Neutrophil (primary cell): ENCODE results near the gene IFI35.

Experiments used
- H3K27ac ChIP-seq: fragments of 200-600 bp; sonication (generic); 2 replicates; pipeline ENCODE4 v1.5.1; 2016; ENCODE audit warnings: mild to moderate bottlenecking, moderate library complexity
- H3K27me3 ChIP-seq: fragments of 200-600 bp; sonication (generic); 2 replicates; pipeline ENCODE4 v1.6.0; 2016; ENCODE audit warnings: mild to moderate bottlenecking
- H3K36me3 ChIP-seq: fragments of 200-600 bp; sonication (generic); 2 replicates; pipeline ENCODE4 v1.5.1; 2017
- H3K4me1 ChIP-seq, 2 experiments: fragments of 200-600 bp in 1 of 2; sonication (generic) in 1 of 2; 1 replicate in 1 of 2; 2 replicates in 1 of 2; pipeline versions ENCODE4 v1.5.1 to v1.6.1; 2013 to 2016; ENCODE audit warnings: low read depth in 1 of 2, low read length in 1 of 2, mild to moderate bottlenecking in 1 of 2, moderate library complexity in 1 of 2; ENCODE audit not compliant: control insufficient read depth in 1 of 2, insufficient read depth in 1 of 2
- H3K4me3 ChIP-seq, 2 experiments: fragments of 200-600 bp in 1 of 2; sonication (generic) in 1 of 2; 1 replicate in 1 of 2; 2 replicates in 1 of 2; pipeline ENCODE4 v1.5.1; 2013 to 2016; ENCODE audit warnings: low read depth in 1 of 2, low read length in 1 of 2, mild to moderate bottlenecking in 1 of 2, moderate library complexity in 1 of 2
- H3K9me3 ChIP-seq: fragments of 200-600 bp; sonication (generic); 2 replicates; pipeline ENCODE4 v1.5.1; 2016
- TF ChIP-seq, protein P1 (sequence below): fragments of 200-600 bp; sonication (generic); IDR thresholded peaks from 2 replicates; pipeline ENCODE4 v1.5.1; 2016; ENCODE audit warnings: antibody characterized with exemption

IFI35 gene

DNA sequence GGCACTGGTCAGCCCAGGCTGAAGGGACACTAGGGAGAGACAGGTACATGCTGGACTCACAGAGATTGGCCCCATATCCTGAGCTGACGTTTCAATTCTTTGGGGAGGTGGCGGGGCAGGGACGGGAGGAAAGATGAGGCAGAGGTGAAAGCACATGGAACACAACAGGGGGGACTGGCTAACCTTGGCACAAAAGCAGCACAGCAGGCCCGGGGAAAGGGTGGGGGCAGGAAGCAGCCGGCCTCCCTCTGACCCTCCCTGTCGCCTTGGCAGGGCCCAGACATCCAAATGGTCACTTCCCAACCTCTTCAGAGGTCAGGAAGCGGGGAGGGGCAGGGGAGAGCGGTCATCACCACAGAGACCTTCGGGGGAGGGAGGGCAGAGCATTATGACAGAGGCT is 9.0 kb downstream of the IFI35 start:
- no peaks in the 10 kb centered on the region for H3K9me3 ChIP-seq
- H3K27ac ChIP-seq, result peak overlapping the region; percentile 55
- no peak overlapping the region for H3K4me3 ChIP-seq
- H3K36me3 ChIP-seq, result peaks cover 53% of the 10 kb centered on the region
- H3K4me1 ChIP-seq, result peaks cover 47 to 50% of the 10 kb centered on the region in 2 experiments
- H3K27me3 ChIP-seq, result no peaks in the 10 kb centered on the region
- TF ChIP-seq, protein P1, sequence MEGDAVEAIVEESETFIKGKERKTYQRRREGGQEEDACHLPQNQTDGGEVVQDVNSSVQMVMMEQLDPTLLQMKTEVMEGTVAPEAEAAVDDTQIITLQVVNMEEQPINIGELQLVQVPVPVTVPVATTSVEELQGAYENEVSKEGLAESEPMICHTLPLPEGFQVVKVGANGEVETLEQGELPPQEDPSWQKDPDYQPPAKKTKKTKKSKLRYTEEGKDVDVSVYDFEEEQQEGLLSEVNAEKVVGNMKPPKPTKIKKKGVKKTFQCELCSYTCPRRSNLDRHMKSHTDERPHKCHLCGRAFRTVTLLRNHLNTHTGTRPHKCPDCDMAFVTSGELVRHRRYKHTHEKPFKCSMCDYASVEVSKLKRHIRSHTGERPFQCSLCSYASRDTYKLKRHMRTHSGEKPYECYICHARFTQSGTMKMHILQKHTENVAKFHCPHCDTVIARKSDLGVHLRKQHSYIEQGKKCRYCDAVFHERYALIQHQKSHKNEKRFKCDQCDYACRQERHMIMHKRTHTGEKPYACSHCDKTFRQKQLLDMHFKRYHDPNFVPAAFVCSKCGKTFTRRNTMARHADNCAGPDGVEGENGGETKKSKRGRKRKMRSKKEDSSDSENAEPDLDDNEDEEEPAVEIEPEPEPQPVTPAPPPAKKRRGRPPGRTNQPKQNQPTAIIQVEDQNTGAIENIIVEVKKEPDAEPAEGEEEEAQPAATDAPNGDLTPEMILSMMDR, result no peak

DNA sequence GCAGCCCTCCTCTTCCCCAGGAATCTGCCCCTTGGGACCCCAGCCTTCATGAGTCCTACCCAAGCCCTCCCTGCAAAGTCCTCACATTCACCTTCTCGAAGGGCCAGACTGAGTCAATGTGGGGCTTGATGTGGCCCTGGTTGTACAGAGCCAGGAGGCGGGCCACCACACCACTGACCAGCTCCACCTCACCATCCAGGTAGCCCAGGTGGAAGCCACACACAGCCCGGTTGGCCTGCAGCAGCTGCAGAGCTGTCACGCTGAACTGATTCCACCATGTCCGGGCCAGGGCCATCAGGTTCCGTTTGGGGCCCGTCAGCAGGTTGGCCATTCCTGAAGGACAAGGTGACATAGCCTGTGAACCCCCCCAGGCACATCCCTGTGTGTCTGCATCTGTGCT is 9.6 kb downstream of the IFI35 start:
- Histone ChIP-seq H3K27me3 (no peaks in the 10 kb centered on the region), H3K27ac (peak overlapping the region; percentile 55), H3K9me3 (no peaks in the 10 kb centered on the region), H3K4me1 (peaks cover 52 to 57% of the 10 kb centered on the region in 2 experiments), H3K4me3 (no peak overlapping the region), H3K36me3 (peaks cover 53% of the 10 kb centered on the region)
- TF ChIP-seq, protein P1, result no peak

DNA sequence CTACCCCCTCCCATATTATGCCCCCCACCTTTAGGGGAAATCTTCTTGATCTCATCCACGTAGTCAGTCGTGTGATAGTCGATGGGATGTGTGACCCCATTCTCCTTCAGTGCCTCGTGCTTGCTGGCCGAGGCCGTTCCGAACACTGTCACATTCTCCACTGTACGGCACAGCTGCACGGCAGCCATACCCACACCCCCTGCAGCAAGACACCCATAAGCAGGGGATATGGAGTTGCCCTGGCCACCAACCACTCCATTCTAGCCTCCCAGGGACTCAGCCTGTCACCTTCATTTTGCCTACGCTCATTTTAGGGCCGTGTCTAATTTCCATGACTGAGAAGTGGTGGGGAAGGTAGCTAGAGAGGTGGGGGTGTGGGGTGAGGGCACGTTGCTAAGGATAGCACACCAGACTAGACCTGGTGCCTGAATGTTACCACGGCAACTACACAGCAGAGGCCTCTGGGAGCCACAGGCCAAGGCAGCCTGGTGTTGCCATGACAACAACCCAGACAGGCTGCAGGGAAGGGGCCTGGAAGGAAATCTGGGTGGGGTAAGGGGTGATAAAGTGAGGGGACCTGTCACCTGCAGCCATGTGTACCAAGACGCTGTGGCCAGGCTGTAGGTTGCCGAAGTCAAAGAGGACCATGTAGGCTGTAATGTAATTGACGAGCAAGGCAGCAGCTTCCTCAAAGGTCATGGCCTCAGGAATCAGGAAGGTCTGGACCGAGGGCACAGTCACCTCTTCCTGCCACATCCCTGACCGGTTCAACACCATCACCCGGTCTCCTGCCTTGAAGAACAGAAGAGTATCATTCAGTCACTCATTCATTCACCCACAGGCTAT is 11.6 kb downstream of the IFI35 start:
- Histone ChIP-seq H3K36me3 (peaks cover 35% of the 10 kb centered on the region), H3K4me3 (peak overlapping the region in 1 of 2 experiments; percentile 3), H3K27me3 (no peaks in the 10 kb centered on the region), H3K27ac (peak overlapping the region; percentile 74), H3K9me3 (no peaks in the 10 kb centered on the region), H3K4me1 (peaks cover 63 to 68% of the 10 kb centered on the region in 2 experiments)
- TF ChIP-seq, protein P1, result no peak

DNA sequence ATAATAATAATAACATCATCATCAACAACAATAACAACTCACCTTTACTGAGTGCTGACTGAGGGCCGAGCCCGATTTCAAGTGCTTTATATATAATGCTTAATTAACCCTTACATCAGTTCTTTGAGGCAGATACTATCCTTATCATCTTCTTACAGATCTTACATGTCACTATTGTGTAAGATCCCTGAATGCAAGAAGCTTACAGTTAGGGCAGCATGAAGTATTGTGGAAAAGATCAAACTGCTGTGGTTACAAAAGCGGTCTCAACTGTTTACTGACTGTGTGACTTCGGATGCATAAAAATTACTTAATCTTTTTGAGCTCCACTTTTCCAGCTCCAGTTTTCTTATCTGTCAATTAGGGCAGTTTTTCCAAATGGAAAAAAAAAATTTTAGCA is 12.3 kb downstream of the IFI35 start:
- H3K27me3 ChIP-seq, result no peaks in the 10 kb centered on the region
- TF ChIP-seq, protein P1, result no peak
- peak overlapping the region; percentile 74 for H3K27ac ChIP-seq
- H3K4me3 ChIP-seq, result peak overlapping the region in 1 of 2 experiments; percentile 3
- H3K9me3 ChIP-seq, result no peaks in the 10 kb centered on the region
- peaks cover 28% of the 10 kb centered on the region for H3K36me3 ChIP-seq
- H3K4me1 ChIP-seq, result peaks cover 67 to 70% of the 10 kb centered on the region in 2 experiments

DNA sequence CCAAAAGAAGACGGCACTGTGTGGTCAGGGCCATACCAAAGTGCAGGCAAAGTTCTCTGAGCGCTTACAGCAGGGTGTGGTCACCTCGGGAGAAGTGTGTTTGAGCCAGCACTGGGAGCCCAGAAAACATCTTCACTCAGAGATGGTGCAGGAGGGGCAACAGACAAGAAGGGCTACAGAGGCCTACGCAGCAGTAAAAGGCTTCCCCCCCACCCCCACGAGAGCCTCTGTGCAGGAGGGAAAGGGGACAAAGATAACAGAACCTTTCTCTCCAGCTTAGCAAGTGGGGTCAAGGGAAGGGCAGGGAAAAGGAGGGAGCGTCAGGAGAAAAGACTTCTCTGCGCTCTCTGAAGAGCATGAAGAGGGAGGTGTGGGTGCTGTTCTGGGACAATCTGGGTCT is 12.8 kb downstream of the IFI35 start:
- H3K4me3 ChIP-seq, result no peak overlapping the region
- H3K36me3 ChIP-seq, result peaks cover 24% of the 10 kb centered on the region
- peak overlapping the region; percentile 74 for H3K27ac ChIP-seq
- TF ChIP-seq, protein P1, result no peak
- peaks cover 4% of the 10 kb centered on the region for H3K27me3 ChIP-seq
- H3K4me1 ChIP-seq, result peaks cover 68 to 70% of the 10 kb centered on the region in 2 experiments
- no peaks in the 10 kb centered on the region for H3K9me3 ChIP-seq
